GM03348 (cell line): ENCODE measurements around the gene ANKRD31.
"Not testable (repeated sequence)": the region's sequence is repeated elsewhere in the genome, so short reads cannot be mapped to it uniquely, and the experiment has no call there.

Experiments
- DNase-seq: peaks from one replicate; pipeline ENCODE4 v3.0.0; 2012; ENCODE audit warnings: low spot score

Gene ANKRD31

GRCh38 chr5:75220787-75221186, 15.9 kb downstream of the ANKRD31 start:
- DNase-seq = not testable (repeated sequence)

DNA sequence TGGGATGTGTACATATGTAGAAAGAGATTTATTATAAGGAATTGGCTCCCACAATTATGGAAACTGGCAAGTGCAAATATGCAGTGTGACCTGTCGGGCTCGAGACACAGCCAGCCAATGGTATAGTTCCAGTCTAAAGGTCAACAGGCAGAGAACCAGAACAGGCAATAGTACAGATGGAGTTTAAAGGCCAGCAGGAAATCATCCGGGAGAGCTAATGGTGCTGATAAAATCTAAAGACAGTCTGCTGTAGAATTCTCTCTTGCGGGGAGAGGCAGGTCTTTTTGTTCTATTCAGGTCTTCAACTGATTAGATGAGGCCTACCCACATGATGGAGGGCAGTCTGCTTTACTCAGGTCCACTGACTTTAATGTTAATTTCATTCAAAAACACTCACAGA, 21.8 kb downstream of the ANKRD31 start:
- DNase-seq = no peak

GRCh38 chr5:75214409-75214808, 22.3 kb downstream of the ANKRD31 start:
- DNase-seq = no peak

DNA sequence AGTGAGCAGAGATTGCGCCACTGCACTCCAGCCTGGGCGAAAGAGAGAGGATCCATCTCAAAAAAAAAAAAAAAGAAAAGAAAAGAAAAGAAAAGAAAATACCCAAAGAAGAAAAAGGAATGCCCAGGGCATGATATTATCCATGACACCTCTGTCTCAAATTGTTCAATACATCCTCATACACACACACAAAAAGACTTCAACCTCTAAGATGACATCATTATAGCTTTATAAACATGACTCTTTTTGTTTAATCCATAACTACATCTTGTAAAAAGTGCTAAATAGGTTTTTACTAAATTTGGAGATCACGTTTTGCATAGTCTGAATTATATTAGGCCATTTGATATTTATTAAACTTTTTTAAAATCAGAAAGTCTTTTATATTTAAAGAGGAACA, 33.1 kb downstream of the ANKRD31 start:
- no peak for DNase-seq

DNA sequence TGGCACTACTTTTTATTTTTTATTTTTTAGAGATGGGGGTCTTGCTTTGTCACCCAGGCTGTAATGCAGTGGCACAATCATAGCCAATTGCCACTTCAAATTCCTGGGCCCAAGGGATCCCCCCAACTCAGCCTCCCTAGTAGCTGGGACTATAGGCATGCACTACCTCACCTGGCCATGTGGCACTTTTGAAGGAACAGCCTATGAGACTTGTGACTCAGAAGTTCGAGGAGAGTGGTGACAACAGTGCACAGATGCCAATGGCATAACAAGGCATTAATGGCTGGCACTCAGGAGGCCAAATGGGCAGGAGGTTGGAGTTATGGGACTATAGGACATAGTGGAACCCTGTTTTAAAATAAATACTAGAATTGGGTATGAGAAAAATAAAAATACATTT, 33.7 kb downstream of the ANKRD31 start:
- no peak for DNase-seq

DNA sequence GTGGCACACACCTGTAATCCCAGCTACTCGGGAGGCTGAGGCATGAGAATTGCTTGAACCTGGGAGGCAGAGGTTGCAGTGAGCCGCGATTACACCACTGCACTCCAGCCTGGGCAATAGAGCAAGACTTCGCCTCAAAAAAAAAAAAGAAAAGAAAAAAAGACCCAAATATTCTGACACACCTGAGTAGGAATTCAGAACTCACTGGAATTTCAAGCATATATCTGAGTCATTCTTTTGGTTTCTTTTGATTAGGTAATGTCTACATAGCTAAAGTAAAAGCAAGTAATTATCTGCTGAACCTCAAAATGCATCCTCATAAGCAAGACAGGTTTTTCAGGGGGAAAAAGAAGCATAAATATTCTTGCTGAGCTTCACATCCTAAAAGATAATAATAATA, 35.9 kb downstream of the ANKRD31 start:
- no peak for DNase-seq

DNA sequence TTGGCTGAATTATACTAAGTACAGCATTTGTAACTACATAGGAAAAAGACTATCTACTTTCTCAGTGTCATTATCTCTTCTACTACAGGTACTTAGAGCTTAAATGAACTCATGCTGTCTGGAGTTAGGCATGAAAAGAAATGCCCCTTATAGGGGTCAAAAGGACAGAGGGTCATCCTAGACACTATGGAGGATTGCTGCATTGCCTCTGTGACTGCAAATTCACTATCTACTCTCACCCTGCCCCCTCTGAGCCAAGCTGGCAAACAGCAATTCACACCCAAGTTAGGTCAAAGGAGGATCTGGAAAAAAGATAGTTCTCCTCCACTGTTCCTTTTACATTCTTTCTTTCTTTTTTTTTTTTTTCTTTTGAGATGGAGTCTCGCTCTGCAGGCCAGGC, 36.7 kb downstream of the ANKRD31 start:
- DNase-seq = no peak

DNA sequence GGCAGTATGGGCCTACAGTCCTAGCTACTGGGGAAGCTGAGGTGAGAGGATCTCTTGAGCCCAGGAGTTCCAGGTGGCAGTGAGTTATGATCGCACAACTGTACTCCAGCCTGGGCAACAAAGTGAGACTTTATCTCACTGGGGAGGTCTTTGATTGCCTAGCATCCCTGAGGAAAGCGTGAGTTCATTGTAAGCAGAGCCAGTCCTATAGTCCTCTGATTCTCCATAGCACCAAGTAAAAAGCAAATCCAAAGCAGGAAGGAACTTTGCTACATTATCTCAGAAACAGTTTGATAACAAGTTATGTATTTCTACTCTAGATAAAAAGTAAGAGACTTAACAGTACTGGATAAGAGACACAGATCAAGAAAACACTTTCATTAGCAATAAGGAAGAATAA, 37.6 kb downstream of the ANKRD31 start:
- DNase-seq = no peak

DNA sequence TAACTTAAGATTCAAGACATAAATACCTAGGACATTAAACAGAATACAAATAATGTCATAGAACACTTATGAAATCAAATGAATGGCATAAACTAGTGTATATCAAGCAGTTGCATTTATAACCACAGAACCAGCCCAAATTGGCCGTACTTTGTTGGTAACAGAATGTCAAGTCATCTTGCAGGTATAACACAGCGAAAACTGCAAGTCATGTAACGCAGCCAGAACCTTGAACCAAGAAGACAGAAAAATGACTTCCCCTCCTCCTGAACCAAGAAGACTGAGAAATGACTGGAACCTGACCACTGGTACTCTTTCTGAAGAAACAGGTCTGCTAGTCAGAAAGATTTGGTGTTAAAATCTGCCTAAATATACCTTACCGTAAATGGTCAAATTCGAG, 38.9 kb downstream of the ANKRD31 start:
- no peak for DNase-seq

- DNase-seq = no peak
These were observed 43.9 kb downstream of the ANKRD31 start for GRCh38 chr5:75192804-75193203.

GRCh38 chr5:75192264-75192663, 44.4 kb downstream of the ANKRD31 start:
- DNase-seq = no peak

GRCh38 chr5:75190227-75190626, 46.5 kb downstream of the ANKRD31 start:
- no peak for DNase-seq

DNA sequence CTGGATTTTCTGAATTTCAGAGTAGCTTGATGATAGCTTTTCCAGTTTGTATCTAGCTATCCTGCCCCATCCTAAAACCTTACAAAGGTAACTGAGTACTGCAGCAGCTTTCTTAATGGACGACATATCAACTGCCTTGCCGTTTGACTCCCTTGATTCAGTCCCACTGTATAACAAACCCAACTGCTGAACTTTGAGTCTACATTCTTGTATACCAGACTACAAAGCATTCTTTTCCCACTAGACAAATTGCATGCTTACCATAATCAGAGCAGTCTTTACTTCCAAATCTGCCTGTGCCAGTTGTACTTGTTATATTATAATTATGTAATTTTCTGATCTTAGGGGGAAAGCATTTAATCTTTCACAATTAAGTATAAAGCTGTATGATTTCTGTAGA, 47.3 kb downstream of the ANKRD31 start:
- DNase-seq = no peak

GRCh38 chr5:75185763-75186162, 50.9 kb downstream of the ANKRD31 start:
- no peak for DNase-seq

- DNase-seq = not testable (repeated sequence)
These were observed 60.7 kb downstream of the ANKRD31 start for GRCh38 chr5:75176009-75176408.

GRCh38 chr5:75174872-75175271, 61.8 kb downstream of the ANKRD31 start:
- not testable (repeated sequence) for DNase-seq

DNA sequence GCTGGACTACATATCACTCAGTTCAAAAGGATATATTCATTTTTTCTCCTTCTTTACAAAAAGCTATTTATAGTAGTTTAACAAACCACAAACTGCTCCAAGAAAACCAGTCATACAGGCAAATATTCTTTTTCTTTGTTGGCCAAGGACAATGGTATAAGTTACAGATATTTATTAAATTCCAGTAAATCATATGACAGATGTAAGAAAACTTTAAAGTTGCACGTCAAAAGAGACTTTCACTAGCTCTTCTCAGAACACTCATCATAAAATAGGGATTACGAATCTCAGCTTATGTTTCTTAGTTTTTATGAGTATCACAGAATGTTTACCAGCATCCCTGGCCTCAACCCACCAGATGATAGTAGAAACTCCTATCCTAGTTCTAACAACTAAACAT, 67.2 kb downstream of the ANKRD31 start:
- DNase-seq = no peak

- DNase-seq = no peak
These were observed 68.5 kb downstream of the ANKRD31 start for GRCh38 chr5:75168026-75168735.

DNA sequence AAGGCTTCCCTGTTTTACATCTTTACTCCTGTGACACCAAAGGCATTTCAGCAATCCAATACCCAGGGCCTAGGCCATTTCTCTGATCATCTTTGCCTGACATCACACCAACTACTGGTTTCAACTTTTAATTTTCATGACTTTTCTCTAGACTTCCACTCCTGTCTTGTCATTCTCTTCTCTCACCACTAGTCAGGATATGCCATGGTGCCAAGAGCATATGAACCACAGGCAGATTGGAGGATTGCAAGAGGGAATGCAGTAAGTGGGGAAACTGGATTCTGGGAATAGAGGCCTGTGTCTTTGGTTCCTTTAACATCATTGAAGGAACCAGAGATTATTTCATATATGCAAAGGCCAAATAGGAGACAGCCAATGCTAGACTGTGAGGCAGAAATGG, 69.3 kb downstream of the ANKRD31 start:
- DNase-seq = peak; percentile 5

DNA sequence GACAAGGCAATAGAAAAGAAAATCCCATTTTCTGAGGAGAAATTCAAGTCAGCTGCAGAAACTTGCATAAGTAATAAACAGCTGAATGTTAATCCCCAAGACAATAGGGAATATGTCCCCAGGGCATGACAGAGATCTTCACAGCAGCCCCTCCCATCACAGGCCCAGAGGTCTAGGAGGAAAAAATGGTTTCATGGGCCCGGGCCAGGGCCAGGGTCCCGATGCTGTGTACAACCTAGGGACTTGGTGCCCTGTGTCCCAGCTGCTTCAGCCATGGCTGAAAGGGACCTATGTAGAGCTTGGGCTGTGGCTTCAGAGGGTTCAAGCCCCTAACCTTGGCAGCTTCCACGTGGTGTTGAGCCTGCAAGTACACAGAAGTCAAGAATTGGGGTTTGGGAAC, 75.2 kb downstream of the ANKRD31 start:
- DNase-seq = not testable (repeated sequence)

- DNase-seq = no peak
These were observed 80.1 kb downstream of the ANKRD31 start for GRCh38 chr5:75156585-75156984.

GRCh38 chr5:75152860-75153259, 83.8 kb downstream of the ANKRD31 start:
- DNase-seq = no peak

GRCh38 chr5:75148051-75148450, 88.6 kb downstream of the ANKRD31 start:
- DNase-seq = no peak

DNA sequence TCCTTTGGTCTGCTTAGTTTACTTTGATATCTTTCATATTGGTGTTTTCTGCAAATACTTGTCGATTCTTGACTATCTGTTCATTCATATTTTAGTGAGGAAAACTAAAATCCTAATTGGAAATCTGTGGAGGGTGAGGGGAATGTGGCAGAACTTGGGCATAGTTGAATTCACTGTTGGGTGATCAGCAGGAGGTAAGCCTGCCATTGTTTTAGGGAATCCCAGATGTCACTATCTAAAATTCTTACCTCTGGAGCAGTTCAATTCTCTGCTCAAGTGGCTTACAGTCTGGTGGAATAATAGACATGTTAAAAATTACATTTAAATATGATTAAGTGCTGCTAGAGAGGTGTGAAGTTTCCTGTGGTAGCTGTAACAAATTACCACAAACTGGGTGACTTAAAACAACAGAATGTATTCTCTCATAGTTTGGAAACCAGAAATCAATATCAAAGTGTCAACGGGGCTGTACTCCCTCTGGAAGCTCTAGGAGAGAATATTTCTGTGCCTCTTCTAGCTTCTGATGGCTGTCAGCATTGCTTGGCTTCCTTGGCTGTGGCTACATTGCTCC, 94.0 kb downstream of the ANKRD31 start:
- no peak for DNase-seq
